ENCODE data around the gene RAD51C.
"Not testable (repeated sequence)": the region's sequence is repeated elsewhere in the genome, so short reads cannot be mapped to it uniquely, and the experiment has no call there.

Gene RAD51C

DNA sequence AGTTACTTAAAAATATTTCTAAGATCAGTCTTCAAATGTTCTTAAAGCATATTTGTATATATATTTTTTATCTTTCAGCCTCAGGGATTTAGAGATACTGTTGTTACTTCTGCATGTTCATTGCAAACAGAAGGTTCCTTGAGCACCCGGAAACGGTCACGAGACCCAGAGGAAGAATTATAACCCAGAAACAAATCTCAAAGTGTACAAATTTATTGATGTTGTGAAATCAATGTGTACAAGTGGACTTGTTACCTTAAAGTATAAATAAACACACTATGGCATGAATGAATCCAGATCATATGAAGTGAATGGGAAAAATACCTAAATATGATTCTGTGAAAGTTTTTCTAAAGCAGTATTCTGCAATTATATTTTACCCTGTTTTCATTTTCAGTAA lies 41.6 kb downstream of the RAD51C start:
- in situ Hi-C loops (cut with HindIII; ENCODE audit: low sequenced_read_pairs) = no loop called here

DNA sequence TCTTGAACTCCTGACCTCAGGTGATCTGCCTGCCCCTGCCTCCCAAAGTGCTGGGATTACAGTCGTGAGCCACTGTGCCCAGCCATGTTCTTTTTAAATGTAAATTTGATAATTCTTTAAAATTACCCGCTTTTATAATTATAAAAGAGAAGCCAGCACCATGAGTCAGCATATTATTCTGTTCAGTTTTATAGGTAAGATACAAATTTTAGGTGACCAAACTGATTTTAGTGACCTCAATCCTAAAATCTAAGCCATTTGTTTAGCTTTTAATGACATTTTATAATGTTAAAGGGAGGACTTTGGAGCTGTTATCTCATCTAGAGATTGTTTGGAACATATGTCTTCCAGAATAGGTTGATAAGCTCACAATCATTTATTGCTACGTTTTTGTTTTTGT lies 42.4 kb downstream of the RAD51C start:
- in situ Hi-C loops (cut with HindIII; ENCODE audit: low sequenced_read_pairs) = no loop called here

DNA sequence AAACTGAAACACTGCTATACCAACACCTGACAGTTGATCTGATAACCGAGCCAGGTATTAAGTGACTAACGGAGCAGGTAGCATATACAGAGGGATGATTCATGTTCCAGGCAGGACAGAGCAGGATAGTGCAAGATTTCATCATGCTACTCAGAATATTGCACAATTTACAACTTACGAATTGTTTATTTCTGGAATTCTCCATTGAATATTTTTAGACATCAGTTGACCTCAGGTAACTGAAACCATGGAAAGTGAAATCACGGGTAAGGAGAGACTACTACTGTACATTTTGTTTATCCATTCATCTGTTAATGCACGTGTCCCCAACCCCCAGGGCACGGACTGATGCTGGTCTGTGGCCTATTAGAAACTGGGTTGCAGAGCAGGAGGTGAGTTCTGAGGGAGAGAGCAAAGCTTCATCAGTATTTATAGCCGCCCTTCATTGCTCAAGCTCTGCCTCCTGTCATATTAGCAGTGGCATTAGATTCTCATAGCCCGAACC lies 48.8 kb downstream of the RAD51C start:
- in situ Hi-C loops (cut with HindIII; ENCODE audit: low sequenced_read_pairs) = no loop called here

DNA sequence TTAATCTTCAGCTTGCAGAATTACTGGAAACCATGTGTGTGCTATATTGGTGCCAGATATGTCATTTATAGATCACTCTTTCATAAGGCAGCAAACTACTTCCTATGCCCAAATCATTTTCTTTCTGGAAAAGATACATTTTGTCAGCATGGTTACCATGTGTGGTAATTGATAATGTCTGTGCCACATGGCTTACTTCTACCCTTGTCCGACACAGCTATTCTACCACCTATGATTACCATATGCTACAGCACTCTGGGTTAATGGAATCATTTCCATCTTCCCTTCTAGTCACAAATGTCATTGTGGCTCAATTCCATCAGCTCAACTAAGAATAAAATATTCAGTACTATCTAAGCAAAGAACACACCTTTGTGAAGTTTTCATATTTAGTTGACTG lies 55.3 kb downstream of the RAD51C start:
- in situ Hi-C loops (cut with HindIII; ENCODE audit: low sequenced_read_pairs) = no loop called here

DNA sequence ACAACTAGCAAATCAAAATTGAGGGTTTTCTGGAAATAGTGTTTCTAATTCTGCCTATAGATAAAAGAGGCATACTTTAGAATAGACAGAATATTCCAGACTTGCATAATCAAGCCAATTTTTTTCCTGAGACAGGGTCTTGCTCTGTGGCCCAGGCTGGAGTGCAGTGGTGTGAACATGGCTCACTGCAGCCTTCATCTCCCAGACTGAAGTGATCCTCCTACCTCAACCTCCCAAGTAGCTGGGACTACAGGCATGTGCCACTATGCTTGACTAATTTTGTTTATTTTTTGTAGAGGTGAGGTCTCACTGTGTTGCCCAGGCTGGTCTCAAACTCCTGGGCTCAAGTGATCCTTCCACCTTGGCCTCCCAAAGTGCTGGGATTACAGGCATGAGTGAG lies 57.2 kb downstream of the RAD51C start:
- in situ Hi-C loops (cut with HindIII; ENCODE audit: low sequenced_read_pairs) = not testable (repeated sequence)

DNA sequence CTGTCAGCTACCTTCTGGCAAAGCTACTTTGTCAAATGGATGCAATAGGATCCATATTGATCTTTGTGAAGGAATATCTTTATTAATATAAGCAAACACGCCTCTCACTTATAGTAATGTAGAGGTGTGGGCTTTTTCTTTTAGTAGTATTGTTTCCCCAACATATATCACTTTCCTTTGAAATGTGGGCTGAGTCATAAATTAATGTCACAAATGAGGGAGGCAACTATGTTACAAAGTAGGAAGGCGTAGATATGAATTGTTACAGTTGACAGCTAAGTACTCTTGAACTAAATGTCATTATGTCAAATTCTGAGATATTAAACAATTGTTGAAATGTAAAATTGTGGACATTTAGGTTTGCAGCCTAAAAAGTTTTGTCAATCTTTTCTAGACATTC lies 60.6 kb downstream of the RAD51C start:
- in situ Hi-C loops (cut with HindIII; ENCODE audit: low sequenced_read_pairs) = no loop called here

DNA sequence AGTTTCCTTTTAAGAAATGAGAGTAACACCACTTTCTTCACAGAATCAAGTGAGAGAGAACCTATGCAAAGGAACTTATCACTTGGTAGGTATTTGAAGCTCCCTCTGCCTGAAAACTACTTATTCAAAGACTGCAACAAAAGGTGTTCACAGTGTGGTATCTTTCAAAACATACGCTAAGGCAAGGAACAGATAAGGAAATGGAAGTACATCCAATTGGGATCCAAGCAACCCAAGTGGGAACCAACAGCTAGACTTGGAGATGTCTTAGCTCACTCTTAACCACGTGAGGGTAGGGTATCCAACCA lies 62.8 kb downstream of the RAD51C start:
- in situ Hi-C loops (cut with HindIII; ENCODE audit: low sequenced_read_pairs) = no loop called here

DNA sequence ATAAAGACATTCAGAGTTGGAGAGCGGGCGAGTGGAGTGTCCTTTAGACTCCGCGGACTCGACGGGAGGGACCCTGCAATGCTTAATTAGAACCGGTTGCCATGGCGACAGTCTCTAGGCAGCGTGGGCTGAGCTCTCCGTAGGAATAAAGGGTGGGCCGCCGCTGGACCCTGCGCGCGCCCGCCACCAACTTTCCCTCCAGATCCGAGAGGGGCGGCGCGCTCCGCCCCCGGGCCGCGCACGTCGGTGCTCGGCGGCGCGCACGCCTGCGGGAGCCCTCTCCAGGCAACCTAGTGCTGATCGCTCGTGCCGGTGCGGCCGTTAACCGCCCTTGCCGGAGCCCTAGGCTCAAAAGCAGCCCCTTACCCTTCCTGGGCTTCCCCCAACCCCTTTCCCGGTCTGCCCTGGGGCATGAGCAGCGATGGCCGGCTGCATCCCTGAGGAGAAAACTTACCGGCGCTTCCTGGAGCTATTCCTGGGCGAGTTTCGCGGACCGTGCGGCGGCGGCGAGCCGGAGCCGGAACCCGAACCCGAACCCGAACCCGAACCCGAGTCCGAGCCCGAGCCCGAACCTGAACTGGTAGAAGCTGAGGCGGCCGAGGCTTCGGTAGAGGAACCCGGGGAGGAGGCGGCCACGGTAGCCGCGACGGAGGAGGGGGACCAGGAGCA lies 63.3 kb downstream of the RAD51C start, which contains the start of gene PPM1E:
TSS of gene PPM1E (plus strand) at position 278 of the 669 bp plus-strand sequence.
- in situ Hi-C loops (cut with HindIII; ENCODE audit: low sequenced_read_pairs) = no loop called here

DNA sequence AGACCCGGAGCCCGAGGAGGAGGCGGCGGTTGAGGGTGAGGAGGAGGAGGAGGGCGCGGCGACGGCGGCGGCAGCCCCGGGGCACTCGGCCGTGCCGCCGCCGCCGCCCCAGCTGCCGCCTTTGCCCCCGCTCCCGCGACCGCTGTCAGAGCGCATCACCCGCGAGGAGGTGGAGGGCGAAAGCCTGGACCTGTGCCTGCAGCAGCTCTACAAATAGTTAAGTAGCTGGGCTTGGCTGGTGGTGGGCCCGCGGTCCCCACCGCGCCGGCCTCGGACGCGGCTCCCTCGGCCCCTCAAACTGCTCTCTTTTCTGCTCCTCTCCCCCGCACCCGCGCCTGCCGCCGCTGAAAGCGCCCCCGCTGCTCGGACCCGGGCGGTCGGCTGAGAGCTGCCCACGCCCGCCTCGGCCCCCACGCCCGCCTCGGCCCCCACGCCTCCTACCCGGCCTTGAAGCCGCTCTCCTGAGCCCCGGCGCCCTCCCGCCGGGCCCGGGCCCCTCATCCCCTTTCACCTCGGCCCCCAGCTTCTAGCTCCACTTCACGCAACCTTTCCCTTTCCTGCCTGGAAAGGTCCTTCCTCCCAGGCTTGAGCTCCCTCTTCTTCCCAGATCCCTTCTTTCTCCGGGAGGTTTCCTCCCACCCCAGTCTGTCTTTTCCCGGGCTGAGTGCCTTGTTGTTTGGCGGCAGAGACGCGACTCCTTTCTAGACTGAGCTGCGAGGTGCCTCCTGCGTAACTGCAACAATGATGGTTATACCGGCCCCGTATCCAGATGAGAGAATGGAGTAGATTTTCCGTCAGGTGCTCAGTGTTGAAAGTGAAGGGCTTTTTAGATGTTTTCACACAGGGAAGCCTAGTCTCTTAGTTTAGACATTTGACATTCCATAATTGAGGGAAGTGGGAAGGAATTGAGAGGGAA lies 64.1 kb downstream of the RAD51C start:
- in situ Hi-C loops (cut with HindIII; ENCODE audit: low sequenced_read_pairs) = no loop called here

DNA sequence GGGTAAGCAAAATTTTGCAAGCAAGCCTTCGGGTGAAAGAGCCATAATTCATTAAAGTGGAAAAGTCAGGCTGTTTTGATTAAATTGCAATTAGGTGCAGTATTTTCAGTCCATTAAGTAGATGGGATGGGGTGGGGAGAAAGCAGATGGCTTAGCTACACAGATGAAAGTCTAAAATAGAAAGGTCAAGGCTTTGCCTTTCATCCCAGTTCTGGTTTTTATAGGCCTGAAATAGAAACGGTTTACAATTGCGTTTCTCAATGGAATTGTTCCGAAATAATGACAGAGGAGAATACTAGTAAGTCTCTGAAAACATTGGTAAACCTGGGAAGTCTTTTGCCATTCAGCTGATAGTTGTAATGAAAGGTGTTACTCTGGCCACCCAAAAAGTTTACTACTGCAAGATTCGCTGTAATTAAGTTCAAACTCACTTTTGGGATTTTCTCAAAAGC lies 64.8 kb downstream of the RAD51C start:
- in situ Hi-C loops (cut with HindIII; ENCODE audit: low sequenced_read_pairs) = no loop called here

DNA sequence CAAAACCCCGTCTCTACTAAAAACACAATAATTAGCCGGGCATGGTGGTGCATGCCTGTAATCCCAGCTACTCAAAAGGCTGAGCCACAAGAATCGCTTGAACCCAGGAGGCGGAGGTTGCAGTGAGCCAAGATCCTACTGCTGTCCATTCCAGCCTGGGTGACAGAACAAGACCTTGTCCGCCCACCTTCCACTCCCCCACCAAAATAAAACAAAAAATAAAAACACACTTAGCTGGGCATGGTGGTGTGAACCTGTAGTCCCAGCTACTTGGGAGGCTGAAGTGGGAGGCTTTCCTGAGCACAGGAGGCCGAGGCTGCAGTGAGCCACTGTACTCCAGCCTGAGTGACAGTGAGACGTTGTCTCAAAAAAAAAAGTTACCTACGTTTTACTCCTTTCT lies 66.5 kb downstream of the RAD51C start:
- in situ Hi-C loops (cut with HindIII; ENCODE audit: low sequenced_read_pairs) = no loop called here

DNA sequence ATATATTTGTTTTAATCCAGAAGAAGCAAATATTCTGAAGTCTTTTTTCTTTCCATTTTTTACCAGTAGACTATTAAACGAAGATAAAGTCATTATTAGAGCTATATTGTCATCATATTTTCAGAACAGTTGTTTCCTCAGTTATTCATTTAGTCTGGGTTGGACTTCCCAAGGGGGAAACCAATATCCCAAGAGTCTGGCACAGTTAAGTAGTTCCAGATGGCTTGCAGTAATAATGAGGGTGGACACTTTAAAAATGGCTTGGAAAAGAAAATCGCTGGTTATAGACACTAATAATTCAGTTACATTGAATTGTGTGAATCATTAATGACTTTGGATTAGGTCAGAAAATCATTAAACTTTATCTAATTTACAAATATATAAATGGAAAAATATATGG lies 67.1 kb downstream of the RAD51C start:
- in situ Hi-C loops (cut with HindIII; ENCODE audit: low sequenced_read_pairs) = no loop called here

DNA sequence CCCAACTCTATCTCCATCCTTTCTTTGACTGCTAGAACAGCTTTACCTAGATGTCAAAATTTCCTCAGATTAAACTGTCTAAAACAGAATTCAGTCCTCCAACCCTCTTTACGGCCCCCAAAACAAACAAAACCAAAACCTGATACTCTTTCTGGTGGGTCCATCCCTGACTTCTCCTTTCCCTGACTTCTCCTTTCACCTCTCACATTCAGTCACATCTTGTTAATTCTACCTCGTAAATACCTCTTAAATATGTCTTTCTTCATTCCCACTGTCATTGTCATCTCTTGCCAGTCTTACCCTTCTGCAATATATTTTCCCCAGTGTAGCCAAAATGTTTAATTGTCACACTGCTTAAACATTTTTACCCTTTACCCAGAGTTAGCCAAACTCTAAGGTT lies 67.8 kb downstream of the RAD51C start:
- in situ Hi-C loops (cut with HindIII; ENCODE audit: low sequenced_read_pairs) = no loop called here

DNA sequence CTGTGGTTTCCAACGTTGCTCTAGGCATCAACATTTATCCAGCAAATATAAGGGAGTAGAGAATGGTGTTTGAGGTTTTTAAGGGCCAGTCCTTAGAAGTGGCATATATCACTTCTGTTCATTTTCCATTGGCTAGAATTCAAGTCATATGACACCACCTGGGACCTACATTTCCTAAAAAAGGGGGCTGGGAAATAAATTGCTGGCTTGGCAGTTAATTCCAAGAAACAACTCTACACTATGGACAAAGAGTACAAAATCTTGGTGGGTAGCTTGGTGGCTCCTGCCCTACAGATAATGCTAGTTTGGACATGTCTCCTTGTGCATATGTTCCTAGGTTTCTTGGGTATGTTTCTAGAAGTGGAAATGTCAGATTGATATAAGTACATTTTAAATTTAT lies 70.9 kb downstream of the RAD51C start:
- in situ Hi-C loops (cut with HindIII; ENCODE audit: low sequenced_read_pairs) = no loop called here

DNA sequence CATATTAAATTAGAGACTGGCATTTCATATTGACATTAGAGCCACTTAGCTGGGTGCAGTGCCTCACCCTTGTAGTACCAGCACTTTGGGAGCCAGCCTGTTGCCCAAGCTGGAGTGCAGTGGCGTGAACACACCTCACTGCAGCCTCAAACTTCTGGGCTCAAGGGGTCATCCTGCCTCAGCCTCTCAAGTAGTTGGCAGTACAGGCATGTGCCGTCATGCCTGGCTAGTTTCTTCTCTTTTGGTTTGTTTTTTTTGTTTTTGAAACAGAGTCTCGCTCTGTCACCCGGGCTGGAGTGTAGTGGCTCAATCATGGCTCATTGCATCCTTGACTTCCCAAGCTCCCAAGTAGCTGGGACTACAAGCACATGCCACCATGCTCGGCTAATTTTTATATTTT lies 72.0 kb downstream of the RAD51C start:
- in situ Hi-C loops (cut with HindIII; ENCODE audit: low sequenced_read_pairs) = no loop called here

DNA sequence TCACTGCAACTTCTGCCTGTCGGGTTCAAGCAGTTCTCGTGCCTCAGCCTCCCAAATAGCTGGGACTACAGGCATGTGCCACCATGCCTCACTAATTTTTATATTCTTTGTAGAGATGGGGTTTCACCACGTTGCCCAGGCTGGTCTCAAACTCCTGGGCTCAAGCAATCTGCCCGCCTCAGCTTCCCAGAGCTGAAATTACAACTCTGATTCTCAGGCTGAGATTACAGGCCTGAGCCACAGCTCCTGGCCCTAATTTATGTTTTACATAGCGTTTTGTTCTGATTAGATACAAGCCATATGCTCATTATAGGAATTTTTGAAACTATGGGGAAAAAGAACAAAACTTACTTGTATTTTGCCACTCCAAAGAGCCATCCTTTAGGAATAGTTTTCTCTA lies 86.1 kb downstream of the RAD51C start:
- in situ Hi-C loops (cut with HindIII; ENCODE audit: low sequenced_read_pairs) = not testable (repeated sequence)

DNA sequence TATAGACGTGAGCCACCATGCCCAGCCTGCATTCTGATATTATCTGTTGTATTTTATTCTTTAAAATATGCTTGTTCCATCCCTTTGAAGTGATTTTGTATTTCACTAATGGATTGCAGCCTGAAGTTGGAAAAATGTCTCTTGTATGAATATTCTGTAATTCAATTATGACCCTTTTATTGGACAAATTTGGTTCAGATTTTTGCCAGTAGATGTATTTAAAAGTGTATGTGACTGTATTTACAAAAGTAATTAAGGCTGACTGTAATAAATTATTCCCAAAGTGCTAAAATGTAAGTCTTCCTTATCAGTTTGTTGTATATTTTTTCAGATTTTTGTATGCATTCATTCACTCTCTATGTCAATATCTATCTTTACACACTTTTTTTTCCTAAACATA lies 87.0 kb downstream of the RAD51C start:
- in situ Hi-C loops (cut with HindIII; ENCODE audit: low sequenced_read_pairs) = no loop called here

DNA sequence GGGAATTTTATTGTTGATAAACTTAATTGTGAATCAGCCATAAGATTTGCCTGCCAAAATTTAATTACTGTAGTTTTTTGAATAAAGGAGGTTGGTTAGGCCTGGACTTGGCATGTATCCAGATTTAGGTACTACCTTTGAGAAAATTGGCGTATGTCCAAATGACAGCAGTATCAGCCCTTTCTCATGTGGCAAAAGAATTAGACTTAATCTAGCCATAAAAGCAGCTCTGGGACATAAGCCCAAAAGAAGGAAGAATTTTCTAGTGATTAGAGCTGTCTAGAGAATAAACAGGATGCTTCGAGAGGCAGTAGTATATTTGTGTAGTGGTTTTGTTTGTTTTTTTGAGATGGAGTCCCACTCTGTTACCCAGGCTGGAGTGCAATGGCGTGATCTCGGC lies 91.0 kb downstream of the RAD51C start:
- in situ Hi-C loops (cut with HindIII; ENCODE audit: low sequenced_read_pairs) = no loop called here

DNA sequence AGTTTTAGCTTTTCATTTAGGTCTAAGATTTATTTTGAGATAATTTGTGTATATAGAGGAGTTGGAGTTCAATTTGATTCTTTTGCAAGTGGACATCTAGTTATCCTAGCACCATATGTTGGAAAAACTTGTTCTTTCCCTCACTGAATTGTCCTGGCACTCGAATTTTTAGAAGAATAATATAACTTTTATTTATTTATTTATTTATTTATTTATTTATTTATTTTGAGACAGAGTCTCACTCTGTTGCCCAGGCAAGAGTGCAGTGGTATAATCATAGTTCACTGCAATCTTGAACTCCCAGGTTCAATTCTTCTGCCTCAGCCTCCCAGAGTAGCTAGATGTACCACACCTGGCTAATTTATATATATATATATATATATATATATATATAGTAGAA lies 92.7 kb downstream of the RAD51C start:
- in situ Hi-C loops (cut with HindIII; ENCODE audit: low sequenced_read_pairs) = no loop called here

Data from DLD1 (cell line).